ENCODE data around the gene BTBD9.

BTBD9 gene

DNA sequence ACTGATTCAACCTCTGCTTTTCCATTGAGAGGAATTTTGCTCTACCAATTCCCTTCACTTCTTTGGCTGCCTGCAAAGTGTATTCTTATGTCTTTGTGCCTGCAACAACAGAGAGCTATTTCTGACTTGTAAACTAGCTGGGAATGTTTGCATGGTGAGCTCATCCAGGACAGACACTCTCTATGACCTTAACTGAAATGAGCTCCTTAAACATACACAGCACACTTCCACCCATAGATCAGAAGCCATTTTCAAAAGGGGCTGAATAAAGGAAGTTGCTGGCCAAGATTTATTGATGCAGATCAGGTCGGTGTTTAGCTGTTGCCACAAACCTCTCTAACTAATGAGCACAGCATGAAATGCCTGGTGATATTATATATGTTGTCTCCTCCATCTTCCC lies 377.7 kb downstream of the BTBD9 start:
- TF ChIP-seq CTCF (IDR thresholded peaks at IDR 0.05; ENCODE audit: low read length, missing control alignments): no peak

GRCh38 chr6:38261626-38262025 lies 378.1 kb downstream of the BTBD9 start:
- TF ChIP-seq CTCF (IDR thresholded peaks at IDR 0.05; ENCODE audit: low read length, missing control alignments): no peak
- no peak overlapping the region for H3K4me3 ChIP-seq (replicated peaks; ENCODE audit: low read depth, low read length)
- no peak for DNase-seq (ENCODE audit: low read depth)

More for the DNA sequence above, 377.7 kb downstream of the BTBD9 start:
- peak; percentile 74 for DNase-seq (ENCODE audit: low read depth)
- no peak overlapping the region for H3K4me3 ChIP-seq (replicated peaks; ENCODE audit: low read depth, low read length)

GRCh38 chr6:38259736-38260135 lies 380.0 kb downstream of the BTBD9 start:
- peak; percentile 57 for DNase-seq (ENCODE audit: low read depth)
- TF ChIP-seq CTCF (IDR thresholded peaks at IDR 0.05; ENCODE audit: low read length, missing control alignments): no peak
- H3K4me3 ChIP-seq (replicated peaks; ENCODE audit: low read depth, low read length): no peak overlapping the region

DNA sequence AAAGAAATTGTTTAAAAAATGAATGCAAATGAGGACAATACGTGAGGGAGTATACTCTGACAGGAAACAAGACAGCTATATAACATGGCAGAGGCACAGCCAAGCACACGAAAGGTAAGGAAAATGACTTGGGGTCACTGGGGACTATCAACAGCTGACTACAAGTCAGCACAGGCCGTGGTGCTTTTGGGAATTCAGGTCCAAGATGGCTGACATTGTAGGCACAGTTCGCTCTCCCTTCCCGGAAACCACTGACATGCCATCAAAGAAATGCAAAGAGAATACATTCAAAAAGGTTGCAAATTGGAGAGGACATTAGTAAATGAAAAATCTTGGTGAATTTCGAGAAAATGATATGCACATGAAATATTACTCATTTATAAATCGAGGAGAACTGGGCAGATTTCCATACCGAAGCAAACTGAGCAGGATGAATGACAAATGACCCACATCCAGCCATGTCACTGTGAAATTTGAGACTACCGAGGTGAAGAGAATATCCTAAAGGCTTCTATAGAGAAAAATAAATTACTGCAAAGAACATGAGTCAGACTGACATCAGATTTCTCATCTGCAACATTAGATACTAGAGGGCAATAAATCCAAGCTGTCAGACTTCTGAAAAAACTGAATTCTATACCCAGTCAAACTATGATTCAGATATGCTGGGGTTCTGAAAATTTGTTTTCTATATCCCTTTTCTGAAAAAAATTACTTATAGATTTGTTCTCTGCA lies 391.1 kb downstream of the BTBD9 start:
- H3K4me3 ChIP-seq (replicated peaks; ENCODE audit: low read depth, low read length): no peak overlapping the region
- no peak for TF ChIP-seq CTCF (IDR thresholded peaks at IDR 0.05; ENCODE audit: low read length, missing control alignments)
- DNase-seq (ENCODE audit: low read depth): no peak

GRCh38 chr6:38245295-38245694 lies 394.4 kb downstream of the BTBD9 start:
- H3K4me3 ChIP-seq (replicated peaks; ENCODE audit: low read depth, low read length): no peak overlapping the region
- no peak for TF ChIP-seq CTCF (IDR thresholded peaks at IDR 0.05; ENCODE audit: low read length, missing control alignments)
- no peak for DNase-seq (ENCODE audit: low read depth)

- no peak overlapping the region for H3K4me3 ChIP-seq (replicated peaks; ENCODE audit: low read depth, low read length)
- TF ChIP-seq CTCF (IDR thresholded peaks at IDR 0.05; ENCODE audit: low read length, missing control alignments): no peak
- no peak for DNase-seq (ENCODE audit: low read depth)
Measured at GRCh38 chr6:38244869-38245268, 394.9 kb downstream of the BTBD9 start.

All from fibroblast of pulmonary artery (primary cell).